Lower leg skin (tissue), 4 donors: ENCODE results near the gene MTA2. TPM values are rescaled to one million over a fixed set of nuclear protein-coding genes. Genes with fewer than 3 reads are reported as not detected.
"Not testable (repeated sequence)": the region's sequence is repeated elsewhere in the genome, so short reads cannot be mapped to it uniquely, and the experiment has no call there.

ENCODE experiments used
- DNase-seq, 2 donors: peaks; one replicate each; pipeline ENCODE4 v3.0.0-alpha.2; 2019; ENCODE audit warnings: low spot score in 2 of 2
- H3K4me3 ChIP-seq: fragments of 200-600 bp; sonication (generic); 2 replicates; pipeline ENCODE4 v1.5.1; 2017; ENCODE audit warnings: mild to moderate bottlenecking, low read depth; ENCODE audit not compliant: poor library complexity, severe bottlenecking
- POLR2A ChIP-seq, 2 donors: fragments of 450-650 bp; IDR thresholded peaks; one replicate each; pipeline ENCODE4 v1.6.1; 2016 to 2017; ENCODE audit warnings: antibody characterized with exemption in 2 of 2, mild to moderate bottlenecking in 1 of 2, moderate library complexity in 1 of 2
- whole genome bisulfite sequencing, 2 donors: methylation state at CpG; one replicate each; pipeline ENCODE4 v1.1.5; 2018; 5-methylcytosine and 5-hydroxymethylcytosine counted together
- intact Hi-C: fragments of 100-400 bp; cut with DNase I; formaldehyde crosslinking; loops from one replicate; pipeline ENCODE4 v1.15.0; 2023; ENCODE audit warnings: low total_unique reads
- total RNA-seq, 4 donors: library from RNA; depleted of rRNA; stranded (reverse); fragments of >200 nt; gene quantifications; one replicate each; pipeline ENCODE4 v1.1.0, GENCODE V29; 2016
- TF ChIP-seq, protein P1 (sequence below), 3 donors: fragments of 450-650 bp; IDR thresholded peaks; one replicate each; pipeline ENCODE4 v1.5.1; 2016; ENCODE audit warnings: antibody characterized with exemption in 3 of 3, mild to moderate bottlenecking in 3 of 3, moderate library complexity in 2 of 3

Gene MTA2
- total RNA-seq, 4 donors from 2014 or later = 91.3 to 139 (median 98.3) TPM

DNA sequence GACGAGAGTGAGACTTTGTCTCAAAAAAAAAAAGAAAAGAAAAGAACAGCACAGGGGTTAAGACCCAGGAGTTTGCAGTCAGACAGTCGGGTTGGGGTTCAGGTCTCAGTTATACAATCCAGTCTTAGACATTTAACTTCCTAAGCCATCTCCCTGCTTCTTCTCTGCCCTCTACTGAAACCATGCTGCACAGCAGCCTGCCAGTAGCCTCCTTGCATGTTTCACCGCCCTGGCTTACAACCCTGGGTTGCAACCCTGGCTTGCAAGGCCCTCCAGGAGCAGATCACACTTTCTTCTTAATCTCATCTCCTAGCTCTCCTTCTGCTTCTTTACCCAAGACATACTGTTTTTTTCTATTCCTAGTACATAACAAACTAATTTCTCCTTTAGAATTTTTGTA, 26.0 kb upstream of the MTA2 start:
- DNase-seq = no peak
- intact Hi-C loops = no loop called here
- no peak overlapping the region for H3K4me3 ChIP-seq
- 85 to 89% methylated on average over 3 of the region's 3 CpGs for WGBS, 2 donors
- TF ChIP-seq POLR2A (IDR thresholded peaks at IDR 0.05) = no peak
- TF ChIP-seq, protein P1, sequence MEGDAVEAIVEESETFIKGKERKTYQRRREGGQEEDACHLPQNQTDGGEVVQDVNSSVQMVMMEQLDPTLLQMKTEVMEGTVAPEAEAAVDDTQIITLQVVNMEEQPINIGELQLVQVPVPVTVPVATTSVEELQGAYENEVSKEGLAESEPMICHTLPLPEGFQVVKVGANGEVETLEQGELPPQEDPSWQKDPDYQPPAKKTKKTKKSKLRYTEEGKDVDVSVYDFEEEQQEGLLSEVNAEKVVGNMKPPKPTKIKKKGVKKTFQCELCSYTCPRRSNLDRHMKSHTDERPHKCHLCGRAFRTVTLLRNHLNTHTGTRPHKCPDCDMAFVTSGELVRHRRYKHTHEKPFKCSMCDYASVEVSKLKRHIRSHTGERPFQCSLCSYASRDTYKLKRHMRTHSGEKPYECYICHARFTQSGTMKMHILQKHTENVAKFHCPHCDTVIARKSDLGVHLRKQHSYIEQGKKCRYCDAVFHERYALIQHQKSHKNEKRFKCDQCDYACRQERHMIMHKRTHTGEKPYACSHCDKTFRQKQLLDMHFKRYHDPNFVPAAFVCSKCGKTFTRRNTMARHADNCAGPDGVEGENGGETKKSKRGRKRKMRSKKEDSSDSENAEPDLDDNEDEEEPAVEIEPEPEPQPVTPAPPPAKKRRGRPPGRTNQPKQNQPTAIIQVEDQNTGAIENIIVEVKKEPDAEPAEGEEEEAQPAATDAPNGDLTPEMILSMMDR (IDR thresholded peaks at IDR 0.05) = no peak

DNA sequence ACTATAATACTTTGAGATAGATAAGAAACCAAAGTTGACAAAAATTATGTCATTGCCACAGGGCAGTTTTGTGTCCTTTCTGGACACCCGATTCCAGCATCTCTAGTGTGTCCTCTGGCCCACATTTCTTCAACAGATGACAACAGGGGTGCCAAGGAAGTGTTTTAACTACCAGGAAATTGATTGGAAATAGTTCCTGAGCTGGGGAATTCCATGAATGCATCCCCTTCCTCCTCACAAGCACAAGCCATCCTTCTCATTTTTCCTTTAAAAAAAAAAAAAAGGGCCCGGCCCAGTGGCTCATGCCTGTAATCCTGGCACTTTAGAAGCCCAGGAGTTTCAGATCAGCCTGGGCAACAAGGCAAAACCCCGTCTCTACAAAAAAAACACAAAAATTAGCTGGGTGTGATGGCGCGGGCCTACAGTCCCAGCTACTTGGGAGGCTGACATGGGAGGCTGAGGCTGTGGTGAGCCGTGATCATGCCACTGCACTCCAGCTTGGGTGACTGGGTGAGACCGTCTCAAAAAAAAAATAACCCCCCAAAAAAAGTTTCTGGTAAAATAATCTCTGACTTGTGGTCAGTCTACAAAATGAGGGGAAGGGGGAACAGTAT, 20.9 kb upstream of the MTA2 start:
- WGBS, 2 donors = 80% methylated on average over 7 of the region's 7 CpGs
- H3K4me3 ChIP-seq = no peak overlapping the region
- TF ChIP-seq, protein P1 (IDR thresholded peaks at IDR 0.05) = no peak
- TF ChIP-seq POLR2A (IDR thresholded peaks at IDR 0.05) = no peak
- intact Hi-C loops = no loop called here
- DNase-seq = no peak

DNA sequence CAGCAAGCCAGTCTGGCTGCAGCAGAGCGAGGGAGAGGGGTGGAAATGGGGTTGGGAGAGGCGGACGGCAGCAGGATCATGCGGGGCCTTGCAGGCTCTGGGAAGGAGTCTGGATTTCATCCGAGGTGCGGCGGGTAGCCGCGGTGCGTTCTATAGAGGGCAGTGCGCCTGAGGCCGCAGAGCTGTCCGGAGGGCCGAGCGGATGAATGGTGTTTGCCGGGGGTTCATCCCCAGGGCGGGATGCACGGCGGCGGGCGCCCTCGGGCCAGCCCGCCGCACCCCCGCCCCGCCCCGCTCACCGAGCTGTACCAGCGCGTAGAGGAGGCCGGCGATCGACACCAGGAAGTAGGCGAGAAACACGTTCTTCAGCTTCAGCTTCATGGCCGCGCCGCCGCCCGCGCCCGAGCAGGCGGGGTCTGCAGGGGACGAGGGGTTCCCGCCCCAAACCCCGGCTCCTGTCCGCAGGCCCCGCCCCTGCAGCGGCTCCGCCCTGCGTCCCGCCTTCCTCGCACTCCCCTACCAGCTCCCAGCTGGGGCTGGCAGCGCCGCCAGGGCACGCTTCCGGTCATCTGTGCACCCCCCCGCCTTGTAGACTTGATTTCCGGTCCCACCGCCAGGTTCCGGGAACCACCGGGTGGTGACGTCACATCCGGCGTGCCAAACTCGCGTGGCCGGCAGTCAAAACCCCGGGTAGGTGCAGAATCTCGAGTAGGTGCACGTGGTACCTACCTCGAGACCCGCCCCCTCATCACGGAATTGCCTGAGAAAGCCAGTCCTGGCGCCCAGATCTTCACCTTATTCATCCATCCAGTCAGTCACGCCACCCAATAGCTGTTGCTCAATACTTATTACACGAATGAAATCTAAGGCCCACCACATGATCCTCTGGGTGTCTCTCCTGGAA, 20.2 kb upstream of the MTA2 start, which contains the start of gene B3GAT3:
Gene B3GAT3 (minus strand): TSS at position 420 of the 904 bp plus-strand sequence. CDS start 39 bp downstream, at position 381.
- peak within 1 kb of the TSS; percentile 42 for H3K4me3 ChIP-seq
- DNase-seq = peak; percentile 97 to 100
- TF ChIP-seq POLR2A (IDR thresholded peaks at IDR 0.05) = no peak
- TF ChIP-seq, protein P1 (IDR thresholded peaks at IDR 0.05) = no peak
- 1 to 3% methylated on average over 17 to 76 of the region's 77 CpGs for WGBS, 2 donors
- intact Hi-C loops = no loop called here

DNA sequence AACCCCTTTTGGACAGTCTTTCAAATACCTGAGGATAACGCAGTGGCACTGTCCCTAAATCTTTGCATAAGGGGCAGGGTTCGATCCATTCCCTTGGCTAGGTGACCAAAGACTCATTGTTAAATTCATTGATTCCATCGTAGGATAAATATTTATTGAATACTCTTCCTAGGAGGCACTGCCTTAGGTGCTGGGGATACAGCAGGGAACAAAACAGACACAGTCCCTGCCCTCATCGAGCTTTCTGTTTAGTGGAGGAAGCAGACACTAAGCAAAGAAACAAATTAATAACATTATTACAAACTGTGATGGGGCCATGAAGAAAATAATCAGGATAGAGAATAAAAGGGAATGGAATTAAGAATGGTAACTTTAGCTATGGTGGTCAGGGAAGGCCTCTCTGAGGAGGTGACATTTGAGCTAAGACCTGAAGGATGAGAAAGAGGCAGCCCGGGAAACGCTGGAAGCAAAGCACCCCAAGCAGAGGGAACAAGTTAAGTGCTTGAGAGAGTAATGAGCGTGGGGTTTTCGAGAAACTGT, 19.4 kb upstream of the MTA2 start:
- 20 to 21% methylated on average over 8 of the region's 8 CpGs for WGBS, 2 donors
- intact Hi-C loops = no loop called here
- H3K4me3 ChIP-seq = peak overlapping the region; percentile 42
- TF ChIP-seq, protein P1 (IDR thresholded peaks at IDR 0.05) = no peak
- TF ChIP-seq POLR2A (IDR thresholded peaks at IDR 0.05) = no peak
- no peak for DNase-seq

DNA sequence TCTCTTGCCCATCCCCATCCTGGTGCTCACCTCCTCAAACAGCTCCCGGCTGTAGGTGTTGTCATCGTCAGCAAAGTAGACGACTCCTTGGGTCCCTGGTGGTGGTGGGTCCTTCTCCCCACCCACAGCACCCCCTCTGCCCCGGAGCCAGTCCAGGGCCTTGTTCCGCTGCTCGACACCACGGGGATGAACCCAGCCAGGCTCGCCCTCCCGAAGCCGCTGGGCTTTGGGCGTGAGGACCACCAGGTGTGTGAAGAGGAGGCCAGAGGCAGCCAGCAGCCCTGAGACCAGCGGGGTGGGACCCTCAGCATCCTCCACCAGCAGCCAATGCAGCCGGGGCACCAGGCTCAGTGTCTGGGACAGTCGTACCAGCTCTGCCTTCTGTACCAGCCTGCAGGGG, 15.3 kb upstream of the MTA2 start:
- WGBS, 2 donors = 94 to 99% methylated on average over 13 to 14 of the region's 14 CpGs
- intact Hi-C loops, H3K4me3 ChIP-seq, DNase-seq: not testable (repeated sequence)

DNA sequence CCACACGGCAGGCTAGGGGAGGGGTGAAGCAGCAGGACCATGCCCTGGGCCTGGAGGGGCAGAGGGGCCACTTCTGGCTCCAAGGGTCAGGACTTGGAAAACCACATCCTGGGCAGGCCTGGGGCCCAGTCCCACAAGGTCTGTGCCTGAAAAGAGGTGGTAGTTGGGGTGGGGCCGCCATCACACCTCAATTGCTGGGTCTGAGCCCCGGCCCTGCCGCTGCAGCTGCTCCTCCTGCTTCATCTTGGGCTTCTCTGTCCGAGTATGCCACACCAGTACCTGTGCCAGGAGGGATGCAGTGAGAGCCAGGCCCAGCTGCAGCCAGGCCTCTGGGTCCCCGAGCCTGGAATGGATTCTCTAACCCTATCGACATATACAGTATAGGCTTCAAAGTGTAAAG, 13.9 kb upstream of the MTA2 start:
- intact Hi-C loops = no loop called here

More for the DNA sequence above, 13.9 kb upstream of the MTA2 start:
- DNase-seq = no peak
- WGBS, 2 donors = 88 to 93% methylated on average over 6 to 7 of the region's 7 CpGs
- no peak for TF ChIP-seq POLR2A (IDR thresholded peaks at IDR 0.05)
- TF ChIP-seq, protein P1 (IDR thresholded peaks at IDR 0.05) = no peak
- no peak overlapping the region for H3K4me3 ChIP-seq
